Raji (cell line): ENCODE data around the gene APP.

ENCODE experiments used
- POLR2A ChIP-seq: IDR thresholded peaks from 2 replicates; pipeline ENCODE4 v1.6.1; 2011; ENCODE audit warnings: low read depth, low read length, control low read depth; ENCODE audit not compliant: insufficient read depth

APP gene

GRCh38 chr21:25912402-25912746, 258.2 kb downstream of the APP start:
- no peak for TF ChIP-seq POLR2A

GRCh38 chr21:25911730-25912401, 258.7 kb downstream of the APP start:
- TF ChIP-seq POLR2A: no peak

- TF ChIP-seq POLR2A: no peak
These were observed 259.8 kb downstream of the APP start for GRCh38 chr21:25910809-25911208.

GRCh38 chr21:25909341-25909740, 261.2 kb downstream of the APP start:
- no peak for TF ChIP-seq POLR2A

GRCh38 chr21:25908495-25908894, 262.1 kb downstream of the APP start:
- TF ChIP-seq POLR2A: no peak

- TF ChIP-seq POLR2A: no peak
These were observed 262.8 kb downstream of the APP start for GRCh38 chr21:25907573-25908275.

- no peak for TF ChIP-seq POLR2A
These were observed 264.0 kb downstream of the APP start for GRCh38 chr21:25906587-25906986.

- no peak for TF ChIP-seq POLR2A
These were observed 265.4 kb downstream of the APP start for GRCh38 chr21:25905126-25905525.

GRCh38 chr21:25904044-25904695, 266.4 kb downstream of the APP start:
- TF ChIP-seq POLR2A: no peak

GRCh38 chr21:25903607-25904006, 267.0 kb downstream of the APP start:
- no peak for TF ChIP-seq POLR2A

GRCh38 chr21:25901330-25901979, 269.1 kb downstream of the APP start:
- TF ChIP-seq POLR2A: no peak

GRCh38 chr21:25898671-25899070, 271.9 kb downstream of the APP start:
- no peak for TF ChIP-seq POLR2A

- TF ChIP-seq POLR2A: no peak
These were observed 273.2 kb downstream of the APP start for GRCh38 chr21:25897383-25897782.

- TF ChIP-seq POLR2A: no peak
These were observed 274.0 kb downstream of the APP start for GRCh38 chr21:25896501-25897056.

GRCh38 chr21:25895565-25896205, 274.9 kb downstream of the APP start:
- no peak for TF ChIP-seq POLR2A
